GM10266 (cell line): ENCODE data around the gene BROX.

Experiments
- DNase-seq: peaks from one replicate; pipeline ENCODE4 v3.0.0; 2012; ENCODE audit errors: extremely low spot score
- CTCF ChIP-seq: IDR thresholded peaks from 2 replicates; pipeline ENCODE4 v1.5.1; 2012; ENCODE audit warnings: mild to moderate bottlenecking, low read depth; ENCODE audit not compliant: control insufficient read depth, insufficient read depth; ENCODE audit errors: missing control alignments

The BROX gene

GRCh38 chr1:222711319-222712252 lies 778 bp upstream of the BROX start:
- TF ChIP-seq CTCF, result no peak
- peak; percentile 62 for DNase-seq

GRCh38 chr1:222713091-222713961 lies 962 bp downstream of the BROX start:
- no peak for TF ChIP-seq CTCF
- peak; percentile 82 for DNase-seq

GRCh38 chr1:222716393-222716792 lies 4.0 kb downstream of the BROX start:
- no peak for DNase-seq
- no peak for TF ChIP-seq CTCF

- no peak for TF ChIP-seq CTCF
- no peak for DNase-seq
Measured at GRCh38 chr1:222728746-222729145, 16.4 kb downstream of the BROX start.

GRCh38 chr1:222730866-222731265 lies 18.5 kb downstream of the BROX start:
- DNase-seq, result no peak
- no peak for TF ChIP-seq CTCF

- DNase-seq, result peak; percentile 43
- no peak for TF ChIP-seq CTCF
Measured at GRCh38 chr1:222732216-222733159, 20.1 kb downstream of the BROX start.
